WTC11 (cell line): ENCODE results near the gene GALNT5. TPM values are rescaled to one million over a fixed set of nuclear protein-coding genes. Genes with fewer than 3 reads are reported as not detected.

ENCODE experiments used
- ATAC-seq: fragments of 200-7000 bp; cut with Tn5 transposase; 2 replicates; pipeline ENCODE4 v1.10.0; 2021; ENCODE audit warnings: mild to moderate bottlenecking, moderate library complexity
- CTCF ChIA-PET: fragments of 300-600 bp; sonication (Branson Sonifier 250); formaldehyde crosslinking; loops from one replicate; lab custom pipeline; 2021; ENCODE audit warnings: antibody characterized with exemption; lab: Charles Lee
- POLR2A ChIA-PET: fragments of 350-600 bp; sonication (Branson Sonifier 250); formaldehyde crosslinking; loops from one replicate; lab custom pipeline; 2021; ENCODE audit warnings: antibody characterized with exemption; lab: Charles Lee
- DNase-seq: peaks from one replicate; pipeline ENCODE4 v3.0.0; 2021; ENCODE audit warnings: low spot score
- H3K27ac Mint-ChIP-seq: 2 replicates; pipeline ENCODE4 v1.8.0; 2021; ENCODE audit warnings: mixed read lengths
- H3K27me3 Mint-ChIP-seq: 2 replicates; pipeline ENCODE4 v1.8.0; 2021; ENCODE audit warnings: low read depth, mild to moderate bottlenecking, moderate library complexity, mixed read lengths
- H3K36me3 Mint-ChIP-seq: 2 replicates; pipeline ENCODE4 v1.8.0; 2021; ENCODE audit warnings: mixed read lengths
- H3K4me1 Mint-ChIP-seq: 2 replicates; pipeline ENCODE4 v1.8.0; 2022; ENCODE audit warnings: mixed read lengths
- H3K4me3 Mint-ChIP-seq: 2 replicates; pipeline ENCODE4 v1.8.0; 2021; ENCODE audit warnings: mild to moderate bottlenecking, moderate library complexity, mixed read lengths
- H3K9me3 Mint-ChIP-seq: 2 replicates; pipeline ENCODE4 v1.8.0; 2021; ENCODE audit warnings: mixed read lengths
- AFF4 ChIP-seq: sonication (generic); formaldehyde crosslinking; IDR thresholded peaks from 2 replicates; pipeline ENCODE4 v1.8.1; 2023; ENCODE audit warnings: mild to moderate bottlenecking, missing genetic modification reagents, borderline replicate concordance
- ATF3 ChIP-seq: sonication (generic); formaldehyde crosslinking; conservative IDR thresholded peaks from 2 replicates; pipeline ENCODE4 v1.8.1; 2022; ENCODE audit warnings: mild to moderate bottlenecking, missing genetic modification reagents
- ELF4 ChIP-seq: sonication (generic); formaldehyde crosslinking; IDR thresholded peaks from 2 replicates; pipeline ENCODE4 v1.8.1; 2022; ENCODE audit warnings: low read depth, mild to moderate bottlenecking, moderate library complexity, missing genetic modification reagents
- GABPB1 ChIP-seq: sonication (generic); formaldehyde crosslinking; IDR thresholded peaks from 2 replicates; pipeline ENCODE4 v1.8.1; 2023; ENCODE audit warnings: mild to moderate bottlenecking, missing genetic modification reagents
- JUN ChIP-seq: sonication (generic); formaldehyde crosslinking; IDR thresholded peaks from 2 replicates; pipeline ENCODE4 v1.8.0; 2023; ENCODE audit warnings: mild to moderate bottlenecking, missing genetic modification reagents
- NFE2L1 ChIP-seq: sonication (generic); formaldehyde crosslinking; IDR thresholded peaks from 2 replicates; pipeline ENCODE4 v1.8.1; 2023; ENCODE audit warnings: missing genetic modification reagents
- NR2C2 ChIP-seq: sonication (generic); formaldehyde crosslinking; IDR thresholded peaks from 2 replicates; pipeline ENCODE4 v1.8.0; 2022; ENCODE audit warnings: mild to moderate bottlenecking, missing genetic modification reagents
- PREB ChIP-seq: sonication (generic); formaldehyde crosslinking; IDR thresholded peaks from 2 replicates; pipeline ENCODE4 v1.8.1; 2022; ENCODE audit warnings: mild to moderate bottlenecking, missing genetic modification reagents, moderate library complexity, borderline replicate concordance
- STAT6 ChIP-seq: sonication (generic); formaldehyde crosslinking; conservative IDR thresholded peaks from 2 replicates; pipeline ENCODE4 v1.8.1; 2023; ENCODE audit warnings: mild to moderate bottlenecking, low read depth, missing genetic modification reagents, moderate library complexity
- ZMAT4 ChIP-seq: fragments of 250-450 bp; sonication (Bioruptor Pico); IDR thresholded peaks from 2 replicates; pipeline ENCODE4 v1.9.0; 2021; ENCODE audit warnings: mild to moderate bottlenecking
- ZNF138 ChIP-seq: sonication (generic); formaldehyde crosslinking; conservative IDR thresholded peaks from 2 replicates; pipeline ENCODE4 v1.8.1; 2022; ENCODE audit warnings: mild to moderate bottlenecking, moderate library complexity, missing genetic modification reagents
- ZNF219 ChIP-seq: sonication (generic); formaldehyde crosslinking; IDR thresholded peaks from 2 replicates; pipeline ENCODE4 v1.8.0; 2023; ENCODE audit warnings: missing genetic modification reagents, mild to moderate bottlenecking, borderline replicate concordance
- ZNF232 ChIP-seq: sonication (generic); formaldehyde crosslinking; IDR thresholded peaks from 2 replicates; pipeline ENCODE4 v1.8.0; 2022; ENCODE audit warnings: mild to moderate bottlenecking, missing genetic modification reagents
- ZNF263 ChIP-seq: sonication (generic); formaldehyde crosslinking; IDR thresholded peaks from 2 replicates; pipeline ENCODE4 v1.8.1; 2022; ENCODE audit warnings: low read depth, mild to moderate bottlenecking, moderate library complexity, missing genetic modification reagents
- total RNA-seq: library from RNA; stranded (reverse); gene quantifications from 3 replicates; pipeline ENCODE4 v1.2.3, GENCODE V29; 2021
- TF ChIP-seq, protein P1 (sequence below): sonication (generic); formaldehyde crosslinking; IDR thresholded peaks from 2 replicates; pipeline ENCODE4 v1.8.0; 2022; ENCODE audit warnings: mild to moderate bottlenecking, missing genetic modification reagents
- TF ChIP-seq, protein P2 (sequence below): sonication (generic); formaldehyde crosslinking; IDR thresholded peaks from 2 replicates; pipeline ENCODE4 v1.8.1; 2023; ENCODE audit warnings: mild to moderate bottlenecking, missing genetic modification reagents, moderate library complexity
- TF ChIP-seq, protein P3 (sequence below): sonication (generic); formaldehyde crosslinking; IDR thresholded peaks from 2 replicates; pipeline ENCODE4 v1.8.0; 2023; ENCODE audit warnings: mild to moderate bottlenecking, missing genetic modification reagents

GALNT5 gene
- total RNA-seq, 1 experiment from 2014 or later: 0.17 TPM

GRCh38 chr2:157348291-157348921, 90.9 kb downstream of the GALNT5 start:
- ATAC-seq: no peak
- Mint-ChIP-seq H3K27ac (no peak overlapping the region), H3K27me3 (peaks cover 3% of the 10 kb centered on the region; the same call in 1 of the 2 replicates), H3K4me3 (no peak overlapping the region), H3K9me3 (peaks cover 29% of the 10 kb centered on the region), H3K4me1 (peaks cover 18% of the 10 kb centered on the region), H3K36me3 (peaks cover 27% of the 10 kb centered on the region)
- POLR2A ChIA-PET: no interaction called here
- CTCF ChIA-PET: interaction anchor here (1.5 kb wide), 1 partner anchor 12 kb away, joined by 4 read pairs; no protein-coding TSS in a partner anchor
- TF ChIP-seq NR2C2 (CRISPR knock-in tag) (no peak), ZNF232 (no peak), ZMAT4 (CRISPR knock-in tag) (no peak), ELF4 (CRISPR knock-in tag) (no peak), ZNF138 (CRISPR knock-in tag) (no peak), STAT6 (no peak), NFE2L1 (no peak)
- DNase-seq: no peak

DNA sequence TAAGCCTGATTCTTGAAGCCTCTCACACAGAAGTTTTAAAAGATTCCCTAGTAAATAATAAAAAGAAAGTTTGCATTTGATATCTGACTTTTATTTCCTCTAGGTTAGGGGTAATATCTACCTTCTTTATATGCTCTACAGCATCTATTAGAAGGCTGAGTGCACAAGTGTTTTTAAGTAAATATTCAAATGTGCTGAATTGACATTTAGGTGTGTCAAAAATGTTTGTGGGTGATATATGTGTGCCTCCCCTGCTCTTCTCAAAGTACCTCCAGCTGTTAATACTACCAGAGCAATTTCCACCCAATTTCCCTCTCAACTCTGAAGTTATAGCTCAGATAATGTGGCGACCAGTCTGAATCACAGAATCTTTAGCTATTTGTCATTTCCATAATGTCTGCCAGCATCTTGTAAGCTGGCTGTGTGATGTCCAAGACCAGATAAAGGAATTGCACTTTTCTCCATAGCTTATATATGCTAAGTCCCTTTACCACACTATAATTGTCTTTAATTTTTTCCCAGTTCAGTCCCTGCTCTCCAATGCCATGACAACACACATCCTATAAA, 92.5 kb downstream of the GALNT5 start:
- no peak for DNase-seq
- no peak for ATAC-seq
- H3K27me3 Mint-ChIP-seq: peaks cover 3% of the 10 kb centered on the region; the same call in 1 of the 2 replicates
- peaks cover 11% of the 10 kb centered on the region for H3K36me3 Mint-ChIP-seq
- peaks cover 18% of the 10 kb centered on the region for H3K4me1 Mint-ChIP-seq
- H3K27ac Mint-ChIP-seq: no peak overlapping the region
- peaks cover 13% of the 10 kb centered on the region for H3K9me3 Mint-ChIP-seq
- ChIA-PET POLR2A (no interaction called here), CTCF (interaction anchor here (2.4 to 2.7 kb wide), 2 partner anchors 14 to 22 kb away, joined by 7 to 9 read pairs; no protein-coding TSS in a partner anchor)
- no peak overlapping the region for H3K4me3 Mint-ChIP-seq
- TF ChIP-seq PREB: no peak
- TF ChIP-seq, protein P1, sequence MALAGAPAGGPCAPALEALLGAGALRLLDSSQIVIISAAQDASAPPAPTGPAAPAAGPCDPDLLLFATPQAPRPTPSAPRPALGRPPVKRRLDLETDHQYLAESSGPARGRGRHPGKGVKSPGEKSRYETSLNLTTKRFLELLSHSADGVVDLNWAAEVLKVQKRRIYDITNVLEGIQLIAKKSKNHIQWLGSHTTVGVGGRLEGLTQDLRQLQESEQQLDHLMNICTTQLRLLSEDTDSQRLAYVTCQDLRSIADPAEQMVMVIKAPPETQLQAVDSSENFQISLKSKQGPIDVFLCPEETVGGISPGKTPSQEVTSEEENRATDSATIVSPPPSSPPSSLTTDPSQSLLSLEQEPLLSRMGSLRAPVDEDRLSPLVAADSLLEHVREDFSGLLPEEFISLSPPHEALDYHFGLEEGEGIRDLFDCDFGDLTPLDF (CRISPR knock-in tag): no peak
- TF ChIP-seq JUN: no peak
- TF ChIP-seq, protein P2, sequence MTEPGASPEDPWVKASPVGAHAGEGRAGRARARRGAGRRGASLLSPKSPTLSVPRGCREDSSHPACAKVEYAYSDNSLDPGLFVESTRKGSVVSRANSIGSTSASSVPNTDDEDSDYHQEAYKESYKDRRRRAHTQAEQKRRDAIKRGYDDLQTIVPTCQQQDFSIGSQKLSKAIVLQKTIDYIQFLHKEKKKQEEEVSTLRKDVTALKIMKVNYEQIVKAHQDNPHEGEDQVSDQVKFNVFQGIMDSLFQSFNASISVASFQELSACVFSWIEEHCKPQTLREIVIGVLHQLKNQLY: no peak
- no peak for TF ChIP-seq NR2C2 (CRISPR knock-in tag)
- TF ChIP-seq GABPB1 (CRISPR knock-in tag): no peak
- no peak for TF ChIP-seq ZNF263 (CRISPR knock-in tag)
- TF ChIP-seq ZNF219 (CRISPR knock-in tag): no peak
- no peak for TF ChIP-seq ATF3
- TF ChIP-seq ZNF232: no peak
- TF ChIP-seq, protein P3, sequence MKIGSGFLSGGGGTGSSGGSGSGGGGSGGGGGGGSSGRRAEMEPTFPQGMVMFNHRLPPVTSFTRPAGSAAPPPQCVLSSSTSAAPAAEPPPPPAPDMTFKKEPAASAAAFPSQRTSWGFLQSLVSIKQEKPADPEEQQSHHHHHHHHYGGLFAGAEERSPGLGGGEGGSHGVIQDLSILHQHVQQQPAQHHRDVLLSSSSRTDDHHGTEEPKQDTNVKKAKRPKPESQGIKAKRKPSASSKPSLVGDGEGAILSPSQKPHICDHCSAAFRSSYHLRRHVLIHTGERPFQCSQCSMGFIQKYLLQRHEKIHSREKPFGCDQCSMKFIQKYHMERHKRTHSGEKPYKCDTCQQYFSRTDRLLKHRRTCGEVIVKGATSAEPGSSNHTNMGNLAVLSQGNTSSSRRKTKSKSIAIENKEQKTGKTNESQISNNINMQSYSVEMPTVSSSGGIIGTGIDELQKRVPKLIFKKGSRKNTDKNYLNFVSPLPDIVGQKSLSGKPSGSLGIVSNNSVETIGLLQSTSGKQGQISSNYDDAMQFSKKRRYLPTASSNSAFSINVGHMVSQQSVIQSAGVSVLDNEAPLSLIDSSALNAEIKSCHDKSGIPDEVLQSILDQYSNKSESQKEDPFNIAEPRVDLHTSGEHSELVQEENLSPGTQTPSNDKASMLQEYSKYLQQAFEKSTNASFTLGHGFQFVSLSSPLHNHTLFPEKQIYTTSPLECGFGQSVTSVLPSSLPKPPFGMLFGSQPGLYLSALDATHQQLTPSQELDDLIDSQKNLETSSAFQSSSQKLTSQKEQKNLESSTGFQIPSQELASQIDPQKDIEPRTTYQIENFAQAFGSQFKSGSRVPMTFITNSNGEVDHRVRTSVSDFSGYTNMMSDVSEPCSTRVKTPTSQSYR (CRISPR knock-in tag): no peak
- no peak for TF ChIP-seq AFF4 (CRISPR knock-in tag)
